Suprapubic skin (tissue), 3 donors: ENCODE measurements around the gene AKAP13.

Source experiments
- POLR2A ChIP-seq, 2 donors: fragments of 450-650 bp; IDR thresholded peaks; one replicate each; pipeline ENCODE4 v1.6.1; 2017; ENCODE audit warnings: antibody characterized with exemption in 2 of 2, mild to moderate bottlenecking in 2 of 2, moderate library complexity in 2 of 2
- TF ChIP-seq, protein P1 (sequence below), 2 donors: fragments of 200-600 bp in 1 of 2; fragments of 450-650 bp in 1 of 2; sonication (generic) in 1 of 2; IDR thresholded peaks; one replicate each; pipeline ENCODE4 v1.5.1; 2016 to 2019; ENCODE audit warnings: antibody characterized with exemption in 2 of 2, mild to moderate bottlenecking in 1 of 2, moderate library complexity in 1 of 2

DNA sequence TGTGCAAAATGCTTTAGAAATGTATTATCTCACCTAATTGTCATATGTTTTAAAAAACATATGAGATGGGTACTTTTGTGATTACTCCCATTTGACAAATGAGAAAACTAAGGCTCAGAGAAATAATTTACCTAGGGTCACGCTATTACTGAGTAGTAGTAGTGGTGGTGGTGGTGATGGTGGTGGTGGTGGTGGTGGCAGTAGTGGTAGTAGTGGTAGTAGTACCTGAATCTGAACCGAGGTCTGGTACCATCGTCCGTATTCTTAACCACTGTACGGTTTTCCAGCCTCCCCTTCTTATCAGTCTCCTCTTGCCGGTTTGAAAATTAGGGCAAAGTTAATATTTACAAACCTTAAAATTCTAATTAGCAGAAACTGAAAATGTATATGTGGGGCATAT, 311.9 kb downstream of the AKAP13 start:
- TF ChIP-seq, protein P1, sequence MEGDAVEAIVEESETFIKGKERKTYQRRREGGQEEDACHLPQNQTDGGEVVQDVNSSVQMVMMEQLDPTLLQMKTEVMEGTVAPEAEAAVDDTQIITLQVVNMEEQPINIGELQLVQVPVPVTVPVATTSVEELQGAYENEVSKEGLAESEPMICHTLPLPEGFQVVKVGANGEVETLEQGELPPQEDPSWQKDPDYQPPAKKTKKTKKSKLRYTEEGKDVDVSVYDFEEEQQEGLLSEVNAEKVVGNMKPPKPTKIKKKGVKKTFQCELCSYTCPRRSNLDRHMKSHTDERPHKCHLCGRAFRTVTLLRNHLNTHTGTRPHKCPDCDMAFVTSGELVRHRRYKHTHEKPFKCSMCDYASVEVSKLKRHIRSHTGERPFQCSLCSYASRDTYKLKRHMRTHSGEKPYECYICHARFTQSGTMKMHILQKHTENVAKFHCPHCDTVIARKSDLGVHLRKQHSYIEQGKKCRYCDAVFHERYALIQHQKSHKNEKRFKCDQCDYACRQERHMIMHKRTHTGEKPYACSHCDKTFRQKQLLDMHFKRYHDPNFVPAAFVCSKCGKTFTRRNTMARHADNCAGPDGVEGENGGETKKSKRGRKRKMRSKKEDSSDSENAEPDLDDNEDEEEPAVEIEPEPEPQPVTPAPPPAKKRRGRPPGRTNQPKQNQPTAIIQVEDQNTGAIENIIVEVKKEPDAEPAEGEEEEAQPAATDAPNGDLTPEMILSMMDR (IDR thresholded peaks at IDR 0.05), result no peak
- TF ChIP-seq POLR2A (IDR thresholded peaks at IDR 0.05), result no peak
